HG02870 (cell line): ENCODE data around the gene ZNF223.

Experiments used
- ATAC-seq: cut with Tn5 transposase; IDR thresholded peaks from one replicate; pipeline ENCODE4 v1.9.1; 2021; ENCODE audit warnings: mild to moderate bottlenecking, moderate library complexity; ENCODE audit not compliant: unreplicated experiment

Gene ZNF223

DNA sequence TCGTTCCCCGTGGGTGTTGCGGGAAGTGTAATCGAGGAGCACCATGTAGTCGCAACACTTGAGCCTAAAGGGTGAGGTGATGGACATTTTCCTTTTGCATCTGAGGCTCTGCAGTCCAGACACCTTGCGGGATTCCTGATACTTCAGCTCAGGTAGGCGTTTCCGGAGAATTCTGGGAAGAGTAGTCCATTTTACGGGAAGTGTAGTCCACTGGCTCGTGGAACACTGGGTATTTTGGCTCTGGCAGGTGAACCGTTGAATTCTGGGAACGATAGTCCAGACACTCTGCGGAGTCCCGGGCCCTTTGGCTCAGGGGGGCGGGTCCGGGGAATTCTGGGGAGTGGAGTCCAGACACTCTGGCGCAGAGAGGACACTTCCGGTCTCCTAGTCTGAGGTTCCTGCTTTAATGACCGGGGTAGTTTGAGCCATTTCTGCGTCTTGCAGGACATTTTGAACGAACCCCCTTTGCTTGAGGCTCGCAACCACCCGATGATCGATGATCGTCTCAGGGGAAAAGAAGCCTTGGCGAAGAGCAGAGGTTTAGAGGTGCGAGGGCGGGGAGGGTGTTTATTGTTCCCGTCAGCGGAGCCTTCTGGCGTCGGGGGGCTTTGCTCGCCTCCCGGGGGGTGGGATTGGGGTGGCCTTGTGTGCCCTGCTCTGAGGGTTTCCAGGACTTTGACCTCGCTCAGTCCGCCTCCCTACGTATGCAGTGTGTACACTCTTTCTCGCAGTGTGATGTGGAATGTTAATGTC is at the start of gene ZNF223:
ZNF223 (plus strand) TSS at position 387 of the 753 bp plus-strand sequence. CDS start 3,141 bp downstream, outside the sequence.
- ATAC-seq = peak; percentile 74

DNA sequence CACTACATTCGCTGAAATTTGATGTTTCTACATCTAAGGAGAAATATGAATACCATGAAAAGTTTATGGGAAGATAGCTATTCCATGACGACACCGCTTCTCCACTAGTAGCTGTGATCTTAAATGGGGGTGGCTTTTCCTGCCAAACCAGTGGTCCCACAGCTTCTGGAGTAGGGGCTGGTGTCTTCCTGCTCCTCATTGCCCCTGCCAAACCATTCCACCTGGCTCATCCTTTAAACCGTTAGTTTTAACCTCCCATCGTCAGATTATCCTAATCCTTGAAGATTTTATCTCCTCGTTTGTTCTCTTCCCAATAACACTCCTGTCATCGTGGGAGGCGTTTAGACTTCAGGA is 49.6 kb upstream of the ZNF223 start:
- ATAC-seq = no peak

GRCh38 chr19:44002566-44003460 is 49.0 kb upstream of the ZNF223 start, which contains the start of gene ZNF230:
Gene ZNF230, plus strand, starts transcription at chr19:44002957. Its CDS starts 4,122 bp downstream, at chr19:44007079.
- ATAC-seq = peak; percentile 90

DNA sequence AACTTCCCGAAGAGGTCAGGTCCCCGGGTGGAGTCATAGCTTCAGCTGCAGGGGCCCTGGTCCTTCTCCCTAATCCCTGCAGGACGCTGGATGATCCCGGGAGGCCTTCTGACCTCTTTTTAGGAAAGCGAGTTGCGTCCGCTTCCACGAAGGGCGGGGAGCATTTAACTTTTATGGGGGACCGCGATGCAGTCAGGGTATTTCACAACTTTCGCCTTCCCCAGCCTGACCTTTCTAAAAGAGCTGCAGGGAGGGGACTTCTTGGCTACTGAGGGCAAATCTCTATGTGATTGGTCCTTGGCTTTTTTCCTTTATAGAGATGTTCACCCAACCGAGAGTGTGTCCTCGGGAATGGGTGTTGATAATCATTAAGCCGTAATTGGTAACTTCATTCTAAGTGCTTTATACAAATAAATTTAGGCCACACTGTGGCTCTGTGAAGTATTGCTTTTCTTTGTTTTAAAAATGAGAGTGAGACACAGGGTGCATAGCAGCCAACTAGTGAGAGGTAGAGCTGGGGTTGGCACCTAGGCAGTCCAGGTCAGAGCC is 48.3 kb upstream of the ZNF223 start:
- ATAC-seq = peak; percentile 29

GRCh38 chr19:44005973-44006372 is 45.9 kb upstream of the ZNF223 start:
- no peak for ATAC-seq

DNA sequence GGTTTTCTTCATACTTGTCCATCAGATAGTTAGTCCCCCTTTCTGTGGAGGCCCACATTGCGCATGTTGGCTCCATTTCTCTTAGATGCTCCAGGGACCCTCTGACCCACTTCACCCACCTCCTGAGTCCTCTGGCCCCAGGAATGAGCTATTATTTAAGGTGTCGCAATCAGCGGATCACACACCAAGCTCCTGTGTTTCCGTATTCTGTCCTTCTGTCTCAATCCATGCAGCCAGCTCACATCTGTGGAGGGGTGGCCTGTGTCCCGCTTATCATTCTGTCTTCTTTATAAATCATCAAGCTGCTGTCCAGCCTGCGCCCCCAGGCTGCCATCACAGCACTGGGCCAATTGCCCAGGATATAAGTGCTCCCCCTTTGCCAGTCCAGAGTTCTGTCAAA is 44.4 kb upstream of the ZNF223 start:
- no peak for ATAC-seq

DNA sequence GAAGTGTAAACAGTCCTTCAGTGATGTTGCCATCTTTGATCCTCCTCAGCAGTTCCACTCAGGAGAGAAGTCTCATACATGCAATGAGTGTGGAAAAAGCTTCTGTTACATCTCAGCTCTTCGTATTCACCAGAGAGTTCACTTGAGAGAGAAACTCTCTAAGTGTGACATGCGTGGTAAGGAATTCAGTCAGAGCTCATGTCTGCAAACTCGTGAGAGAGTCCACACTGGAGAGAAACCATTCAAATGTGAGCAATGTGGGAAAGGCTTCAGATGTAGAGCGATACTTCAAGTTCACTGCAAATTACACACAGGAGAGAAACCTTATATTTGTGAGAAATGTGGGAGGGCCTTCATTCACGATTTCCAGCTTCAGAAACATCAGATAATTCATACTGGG is 41.4 kb upstream of the ZNF223 start:
- ATAC-seq = no peak

DNA sequence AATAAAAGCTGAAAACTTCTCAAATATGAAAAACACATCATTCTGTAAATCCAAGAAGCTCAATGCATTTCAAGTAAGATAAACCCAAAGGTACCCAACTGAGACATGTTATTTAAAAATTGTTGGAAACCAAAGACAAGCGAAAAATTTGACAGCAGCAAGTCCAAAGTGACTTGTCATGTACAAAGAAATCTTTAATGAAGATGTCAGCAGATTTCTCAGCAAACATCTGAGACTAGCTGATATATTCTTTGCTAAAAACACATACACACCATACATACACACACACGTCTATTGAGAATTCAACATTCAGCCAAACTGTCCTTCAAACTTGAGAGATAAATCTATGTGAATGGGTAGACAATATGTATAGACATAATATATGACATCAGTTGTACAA is 32.3 kb upstream of the ZNF223 start:
- no peak for ATAC-seq

DNA sequence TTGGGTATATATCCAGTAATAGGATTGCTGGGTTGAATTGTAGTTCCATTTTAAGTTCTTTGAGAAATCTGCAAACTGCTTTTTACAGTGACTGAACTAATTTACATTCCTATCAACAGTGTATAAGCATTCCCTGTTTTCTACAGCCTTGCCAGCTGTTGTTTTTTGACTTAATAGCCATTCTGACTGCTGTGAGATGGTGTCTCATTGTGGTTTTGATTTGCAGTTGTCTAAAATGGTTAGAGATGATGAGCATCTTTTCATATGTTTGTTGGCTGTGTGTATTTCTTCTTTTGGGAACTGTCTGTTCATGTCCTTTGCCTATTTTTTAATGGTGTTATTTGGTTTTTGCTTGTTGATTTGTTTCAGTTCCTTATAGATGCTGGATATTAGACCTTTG is 30.6 kb upstream of the ZNF223 start:
- ATAC-seq = no peak

DNA sequence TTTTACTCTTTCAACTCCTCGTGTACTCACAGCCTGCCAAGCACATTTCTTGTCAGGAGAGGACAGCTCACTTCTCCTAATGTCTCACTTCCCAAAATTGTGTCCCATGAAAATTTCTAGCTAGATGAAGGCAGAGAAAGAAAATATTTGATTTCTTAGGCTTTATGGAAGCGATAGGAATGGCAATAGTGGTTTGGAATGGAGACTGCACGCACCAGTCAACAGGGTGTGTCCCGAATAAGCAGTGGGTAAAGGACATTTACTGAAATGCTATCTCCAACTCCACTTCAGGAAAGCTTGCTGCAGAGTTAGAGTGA is 27.0 kb upstream of the ZNF223 start:
- ATAC-seq = no peak

GRCh38 chr19:44025217-44025936 is 26.5 kb upstream of the ZNF223 start, which contains the start of gene ZNF222:
Gene ZNF222, plus strand, starts transcription at chr19:44025379. Its CDS starts 58 bp downstream, at chr19:44025437.
- peak; percentile 98 for ATAC-seq

- ATAC-seq = no peak
These were observed 25.2 kb upstream of the ZNF223 start for GRCh38 chr19:44026622-44027021.

GRCh38 chr19:44032001-44032610 is 19.7 kb upstream of the ZNF223 start:
- ATAC-seq = no peak

DNA sequence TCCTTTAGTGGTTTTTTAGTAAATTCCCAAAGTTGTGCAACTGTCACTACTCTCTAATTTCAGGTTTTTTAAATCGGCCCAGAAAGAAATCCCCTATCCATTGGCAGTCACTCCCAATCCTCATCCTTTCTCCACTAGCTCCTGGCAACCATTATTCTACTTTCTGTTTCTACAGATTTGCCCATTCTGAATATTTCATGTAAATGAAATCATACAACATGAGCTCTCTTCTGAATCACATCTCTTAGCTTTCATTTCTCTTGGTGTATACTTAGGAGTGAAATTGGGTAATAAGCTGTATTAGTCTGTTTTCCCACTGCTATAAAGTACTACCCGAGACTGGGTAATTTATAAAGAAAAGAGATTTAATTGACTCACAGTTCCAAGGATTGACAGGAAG is 9.7 kb upstream of the ZNF223 start:
- no peak for ATAC-seq

DNA sequence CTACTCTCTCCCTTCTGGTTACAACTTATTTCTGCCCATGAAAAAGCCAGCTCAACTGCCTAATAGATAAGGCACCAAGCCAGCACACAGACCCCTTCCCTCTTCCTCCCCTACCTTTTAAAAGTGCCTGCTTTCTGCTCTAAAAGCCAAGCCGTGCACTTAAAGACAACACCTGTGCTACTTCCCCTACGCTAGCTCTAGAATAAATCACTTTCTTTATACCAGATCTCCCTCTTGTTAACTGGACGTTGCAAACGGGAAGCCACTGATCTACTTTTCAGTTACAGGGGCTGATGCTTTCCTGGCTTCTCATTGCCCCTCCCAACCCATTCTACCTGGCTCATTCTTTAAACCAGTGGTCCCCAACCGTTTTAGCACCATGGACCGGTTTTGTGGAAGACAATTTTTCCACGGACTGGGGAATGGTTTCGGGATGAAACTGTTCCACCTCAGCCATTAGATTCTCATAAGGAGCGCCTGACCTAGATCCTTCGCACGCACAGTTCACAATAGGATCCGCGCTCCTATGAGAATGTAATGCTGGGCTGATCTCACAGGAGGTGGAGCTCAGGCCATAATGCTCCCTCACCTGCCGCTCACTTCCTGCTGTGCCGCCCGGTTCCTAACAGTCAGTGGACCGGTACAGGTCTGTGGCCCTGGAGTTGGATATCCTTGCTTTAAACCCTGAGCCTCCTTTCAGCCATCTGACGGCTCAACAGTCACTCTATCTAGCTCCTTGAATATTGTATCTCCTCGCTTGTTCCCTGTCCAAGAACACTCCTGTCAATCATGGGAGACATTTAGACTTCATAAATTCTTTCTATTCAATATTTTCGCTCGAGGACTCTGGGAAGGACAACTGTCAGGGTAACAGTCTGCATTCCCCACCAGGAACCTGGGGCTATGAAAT is 841 bp upstream of the ZNF223 start:
- ATAC-seq = peak; percentile 8

- ATAC-seq = no peak
These were observed 4.0 kb downstream of the ZNF223 start for GRCh38 chr19:44055870-44056269.

GRCh38 chr19:44059229-44059628 is 7.4 kb downstream of the ZNF223 start:
- no peak for ATAC-seq

DNA sequence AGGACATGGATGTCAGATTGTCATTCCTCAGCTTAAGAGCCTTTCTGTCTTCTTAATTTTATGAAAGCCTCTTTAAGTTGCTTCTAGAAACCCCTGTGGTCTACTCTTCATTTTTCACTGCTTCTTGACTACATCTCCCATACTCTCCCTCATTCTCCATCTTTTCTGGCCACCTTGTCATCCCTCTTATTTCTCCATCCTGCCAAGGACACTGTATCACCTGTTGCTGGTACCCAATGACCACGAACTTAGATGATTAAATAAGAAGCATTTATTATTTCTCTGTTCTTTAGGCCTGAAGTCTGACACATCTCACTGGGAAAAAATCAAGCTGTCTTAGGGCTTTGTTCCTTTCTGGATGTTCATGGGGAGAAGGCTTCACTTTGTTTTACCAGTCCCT is 9.2 kb downstream of the ZNF223 start:
- ATAC-seq = no peak

DNA sequence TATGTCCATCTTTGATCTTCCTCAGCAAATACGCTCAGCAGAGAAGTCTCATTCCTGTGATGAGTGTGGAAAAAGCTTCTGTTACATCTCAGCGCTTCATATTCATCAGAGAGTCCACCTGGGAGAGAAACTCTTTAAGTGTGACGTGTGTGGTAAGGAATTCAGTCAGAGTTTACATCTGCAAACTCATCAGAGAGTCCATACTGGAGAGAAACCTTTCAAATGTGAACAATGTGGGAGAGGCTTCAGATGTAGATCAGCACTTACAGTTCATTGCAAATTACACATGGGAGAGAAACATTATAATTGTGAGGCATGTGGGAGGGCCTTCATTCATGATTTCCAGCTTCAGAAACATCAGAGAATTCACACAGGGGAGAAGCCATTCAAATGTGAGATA is 14.5 kb downstream of the ZNF223 start:
- no peak for ATAC-seq

- ATAC-seq = no peak
These were observed 17.6 kb downstream of the ZNF223 start for GRCh38 chr19:44069415-44069814.
